Pancreas (tissue), 10 donors: ENCODE results near the gene XKRX. TPM values are rescaled to one million over a fixed set of nuclear protein-coding genes. Genes with fewer than 3 reads are reported as not detected.
A peak's percentile ranks its signal among the peaks of the same experiment; 100 is the strongest.

ENCODE experiments used
- ATAC-seq, 4 donors: fragments of 200-7000 bp; cut with Tn5 transposase; one replicate each; pipeline versions ENCODE4 v1.8.0 to v1.9.1; 2020; ENCODE audit warnings: mild to moderate bottlenecking in 4 of 4, moderate library complexity in 4 of 4
- DNase-seq, 6 donors: peaks; one replicate each; pipeline ENCODE4 v3.0.0-alpha.2; 2020
- FAIRE-seq: peaks from 2 replicates; lab custom pipeline; 2012; peaks lifted over from hg19 to GRCh38; lab: Jason Lieb, UNC
- H3K27ac ChIP-seq, 4 donors: fragments of 200-600 bp; sonication (generic); 1 replicate in 3 of 4; 2 replicates in 1 of 4; pipeline versions ENCODE4 v1.5.0 to v1.8.0; 2020
- H3K27me3 ChIP-seq, 4 donors: fragments of 200-600 bp; one replicate each; pipeline ENCODE4 v1.8.0; 2021
- H3K36me3 ChIP-seq, 3 donors: fragments of 200-600 bp; sonication (generic) in 1 of 3; one replicate each; pipeline versions ENCODE4 v1.5.0 to v1.8.0; 2020 to 2021
- H3K4me1 ChIP-seq, 3 donors: fragments of 200-600 bp; one replicate each; pipeline ENCODE4 v1.8.0; 2021
- H3K4me3 ChIP-seq, 4 donors: fragments of 200-600 bp; sonication (generic) in 2 of 4; one replicate each; pipeline versions ENCODE4 v1.5.0 to v1.8.0; 2020 to 2021
- H3K9me3 ChIP-seq, 4 donors: fragments of 200-600 bp; one replicate each; pipeline ENCODE4 v1.8.0; 2021
- CTCF ChIP-seq, 4 donors: fragments of 200-600 bp; sonication (generic) in 3 of 4; IDR thresholded peaks; one replicate each; pipeline versions ENCODE4 v1.5.0 to v1.8.0; 2021; ENCODE audit warnings: antibody characterized with exemption in 4 of 4
- WGBS, 2 donors: extraction: QIAGEN DNeasy Blood & Tissue Kit; methylation state at CpG; one replicate each; pipeline ENCODE4 v1.1.7; 2013; 5-methylcytosine and 5-hydroxymethylcytosine counted together
- intact Hi-C, 3 donors: fragments of 100-400 bp; cut with DNase I; formaldehyde crosslinking; loops; one replicate each; pipeline versions ENCODE4 v1.11.1 to v1.14.2; 2022
- polyA plus RNA-seq, 2 donors: library from polyadenylated mRNA; stranded (reverse); fragments of 200-250 nt; gene quantifications; one replicate each; pipeline ENCODE4 v1.2.3, GENCODE V29; 2013
- total RNA-seq, 6 donors: library from RNA; stranded (reverse); fragmentation: NEBNext Ultra II Directional in 4 of 6; extraction: Animal tissue kit (Norgen Biotek cat#: 25700) in 4 of 6; gene quantifications; one replicate each; pipeline versions ENCODE4 v1.2.1 to v1.2.4, GENCODE V29; 2021 to 2023
- donor health status: healthy with polysubstance abuse.
- donor health status: DM: no; HTN: no; CAD: no; lungs with moderate emphysema.
- donor health status: DM: no; HTN: no; CAD: no.
- donor health status: control.
- donor health status: control.
- donor health status: Bipolar disorder and iron deficiency.
- donor health status: DM: yes; HTN: yes; CAD: no.
- donor health status: DM: no; HTN: no; CAD: no.
- donor health status: DM: no; HTN: no; CAD: no.
- donor health status: DM: yes; HTN: yes; CAD: no.

Gene XKRX
- total and polyA plus RNA-seq, 8 donors = 0.05 to 0.35 (median 0.09) TPM; not detected in 2

GRCh38 chrX:100905620-100906019 is 23.1 kb downstream of the XKRX start:
- DNase-seq = no peak
- Histone ChIP-seq H3K4me1 (no peaks in the 10 kb centered on the region), H3K27me3 (peaks cover 0 to 9% (median 0%) of the 10 kb centered on the region in 4 donors), H3K9me3 (no peaks in the 10 kb centered on the region), H3K4me3 (no peak overlapping the region), H3K36me3 (no peaks in the 10 kb centered on the region), H3K27ac (no peak overlapping the region)
- no peak for TF ChIP-seq CTCF (IDR thresholded peaks at IDR 0.05)
- FAIRE-seq = peak; percentile 88
- ATAC-seq = no peak
- intact Hi-C loops = no loop called here

GRCh38 chrX:100904433-100904832 is 24.3 kb downstream of the XKRX start:
- ATAC-seq = no peak
- peaks cover 0 to 11% (median under 1%) of the 10 kb centered on the region in 4 donors for H3K27me3 ChIP-seq
- TF ChIP-seq CTCF (IDR thresholded peaks at IDR 0.05) = no peak
- no peaks in the 10 kb centered on the region for H3K36me3 ChIP-seq
- H3K4me1 ChIP-seq = no peaks in the 10 kb centered on the region
- FAIRE-seq = no peak
- H3K4me3 ChIP-seq = no peak overlapping the region
- DNase-seq = no peak
- 35 to 65% methylated on average over 2 of the region's 2 CpGs for WGBS, 2 donors
- no peak overlapping the region for H3K27ac ChIP-seq
- intact Hi-C loops = no loop called here
- no peaks in the 10 kb centered on the region for H3K9me3 ChIP-seq

- FAIRE-seq (peak; percentile 61), ATAC-seq (peak in 2 of 4 donors; percentile 43 to 58), DNase-seq (no peak)
- intact Hi-C loops = no loop called here
- TF ChIP-seq CTCF (IDR thresholded peaks at IDR 0.05) = no peak
- no peak overlapping the region for H3K4me3 ChIP-seq
- 30 to 31% methylated on average over 5 of the region's 5 CpGs for WGBS, 2 donors
- no peaks in the 10 kb centered on the region for H3K4me1 ChIP-seq
- peaks cover 0 to 5% (median 1%) of the 10 kb centered on the region in 4 donors for H3K27me3 ChIP-seq
- H3K27ac ChIP-seq = no peak overlapping the region
- no peaks in the 10 kb centered on the region for H3K9me3 ChIP-seq
- no peaks in the 10 kb centered on the region for H3K36me3 ChIP-seq
Measured at GRCh38 chrX:100895365-100896075, 33.2 kb downstream of the XKRX start.

GRCh38 chrX:100883654-100884053 is 45.1 kb downstream of the XKRX start:
- 29 to 34% methylated on average over 4 of the region's 4 CpGs for WGBS, 2 donors

More at GRCh38 chrX:100883654-100884053, 45.1 kb downstream of the XKRX start:
- TF ChIP-seq CTCF (IDR thresholded peaks at IDR 0.05) = no peak
- H3K36me3 ChIP-seq = no peaks in the 10 kb centered on the region
- no peaks in the 10 kb centered on the region for H3K4me1 ChIP-seq
- no peak overlapping the region for H3K27ac ChIP-seq
- no peak for ATAC-seq
- DNase-seq = no peak
- no peaks in the 10 kb centered on the region for H3K9me3 ChIP-seq
- FAIRE-seq = no peak
- H3K4me3 ChIP-seq = no peak overlapping the region
- intact Hi-C loops = no loop called here
- peaks cover 0 to 3% (median 0%) of the 10 kb centered on the region in 4 donors for H3K27me3 ChIP-seq
